H9 (cell line): ENCODE measurements around the gene PEPD. TPM values are rescaled to one million over a fixed set of nuclear protein-coding genes. Genes with fewer than 3 reads are reported as not detected.

Experiments used
- DNase-seq: peaks from one replicate; pipeline ENCODE4 v3.0.0-alpha.2; 2017
- H2AFZ ChIP-seq: one replicate; pipeline ENCODE4 v1.6.1; 2013; ENCODE audit warnings: mild to moderate bottlenecking, low read length, control low read depth, moderate library complexity
- H2AK5ac ChIP-seq: 2 replicates; pipeline ENCODE4 v1.6.1; 2013; ENCODE audit warnings: low read length, control low read depth, mixed read lengths; ENCODE audit not compliant: insufficient read length
- H2BK120ac ChIP-seq: one replicate; pipeline ENCODE4 v1.6.1; 2013; ENCODE audit warnings: low read depth, mild to moderate bottlenecking, low read length, control low read depth, inconsistent platforms; ENCODE audit not compliant: poor library complexity, severe bottlenecking
- H2BK12ac ChIP-seq: 2 replicates; pipeline ENCODE4 v1.6.1; 2013; ENCODE audit warnings: low read length, control low read depth, mixed read lengths, low read depth; ENCODE audit not compliant: insufficient read length
- H2BK15ac ChIP-seq: 2 replicates; pipeline ENCODE4 v1.6.1; 2013; ENCODE audit warnings: low read depth, low read length, control low read depth
- H2BK20ac ChIP-seq: one replicate; pipeline ENCODE4 v1.6.1; 2013; ENCODE audit warnings: low read depth, mild to moderate bottlenecking, low read length, control low read depth, inconsistent platforms; ENCODE audit not compliant: poor library complexity, severe bottlenecking
- H2BK5ac ChIP-seq: 2 replicates; pipeline ENCODE4 v1.6.1; 2013; ENCODE audit warnings: low read length, control low read depth, mixed read lengths; ENCODE audit not compliant: insufficient read length
- H3K14ac ChIP-seq: 2 replicates; pipeline ENCODE4 v1.6.1; 2013; ENCODE audit warnings: low read length, control low read depth; ENCODE audit not compliant: insufficient read depth
- H3K18ac ChIP-seq: 2 replicates; pipeline ENCODE4 v1.6.1; 2013; ENCODE audit warnings: low read depth, mild to moderate bottlenecking, mixed read lengths, low read length, control low read depth; ENCODE audit not compliant: insufficient read length
- H3K23ac ChIP-seq: 2 replicates; pipeline ENCODE4 v1.6.1; 2013; ENCODE audit warnings: low read length, control low read depth, mixed read lengths, low read depth; ENCODE audit not compliant: insufficient read length
- H3K23me2 ChIP-seq: 2 replicates; pipeline ENCODE4 v1.6.1; 2013; ENCODE audit warnings: low read depth, mild to moderate bottlenecking, mixed read lengths, low read length, control low read depth; ENCODE audit not compliant: insufficient read length, poor library complexity, severe bottlenecking
- H3K27ac ChIP-seq: 2 replicates; pipeline ENCODE4 v1.5.1; 2013; ENCODE audit warnings: low read length, control low read depth, mixed read lengths, low read depth; ENCODE audit not compliant: insufficient read length
- H3K27me3 ChIP-seq: 2 replicates; pipeline ENCODE4 v1.6.1; 2013; ENCODE audit warnings: low read length, control low read depth, inconsistent platforms; ENCODE audit not compliant: insufficient read depth
- H3K4ac ChIP-seq: 2 replicates; pipeline ENCODE4 v1.6.1; 2013; ENCODE audit warnings: low read depth, mild to moderate bottlenecking, control low read depth, inconsistent platforms, low read length, moderate library complexity
- H3K4me1 ChIP-seq: 2 replicates; pipeline ENCODE4 v1.6.1; 2013; ENCODE audit warnings: low read length, control low read depth, inconsistent platforms; ENCODE audit not compliant: insufficient read depth
- H3K4me2 ChIP-seq: 2 replicates; pipeline ENCODE4 v1.6.1; 2013; ENCODE audit warnings: low read length, control low read depth, mixed read lengths; ENCODE audit not compliant: insufficient read length, insufficient read depth
- H3K56ac ChIP-seq: 2 replicates; pipeline ENCODE4 v1.6.1; 2013; ENCODE audit warnings: low read depth, mild to moderate bottlenecking, mixed read lengths, low read length, control low read depth; ENCODE audit not compliant: insufficient read length
- H3K79me1 ChIP-seq: 2 replicates; pipeline ENCODE4 v1.6.1; 2013; ENCODE audit warnings: low read depth, mild to moderate bottlenecking, moderate library complexity, low read length, control low read depth, inconsistent platforms; ENCODE audit not compliant: insufficient read depth, poor library complexity, severe bottlenecking
- H3K79me2 ChIP-seq: 2 replicates; pipeline ENCODE4 v1.6.1; 2013; ENCODE audit warnings: low read length, control low read depth, inconsistent platforms; ENCODE audit not compliant: insufficient read depth
- H3K9ac ChIP-seq: 2 replicates; pipeline ENCODE4 v1.6.1; 2013; ENCODE audit warnings: low read length, control low read depth, mixed read lengths; ENCODE audit not compliant: insufficient read length; ENCODE audit errors: extremely low read depth
- H3K9me3 ChIP-seq: one replicate; pipeline ENCODE4 v1.6.1; 2013; ENCODE audit warnings: low read depth, low read length, inconsistent platforms; ENCODE audit not compliant: control insufficient read depth
- H3T11ph ChIP-seq: one replicate; pipeline ENCODE4 v1.6.1; 2013; ENCODE audit warnings: mild to moderate bottlenecking, low read length, control low read depth, inconsistent platforms
- H4K20me1 ChIP-seq: one replicate; pipeline ENCODE4 v1.6.1; 2013; ENCODE audit not compliant: control insufficient read depth, insufficient read length, insufficient read depth
- H4K5ac ChIP-seq: 2 replicates; pipeline ENCODE4 v1.6.1; 2013; ENCODE audit warnings: low read depth, mild to moderate bottlenecking, mixed read lengths, low read length, control low read depth; ENCODE audit not compliant: insufficient read length
- H4K8ac ChIP-seq: replicated peaks from 2 replicates; pipeline ENCODE4 v1.6.1; 2013; ENCODE audit warnings: low read length, control low read depth, mixed read lengths, low read depth; ENCODE audit not compliant: insufficient read length
- H4K91ac ChIP-seq: 2 replicates; pipeline ENCODE4 v1.6.1; 2013; ENCODE audit warnings: low read depth, mild to moderate bottlenecking, moderate library complexity, mixed read lengths, low read length, control low read depth; ENCODE audit not compliant: insufficient read length
- H3K27ac Mint-ChIP-seq, 3 experiments: 2 replicates in 2 of 3; 3 replicates in 1 of 3; pipeline ENCODE4 v1.8.0; 2020 to 2021; ENCODE audit warnings: mixed read lengths in 3 of 3, mild to moderate bottlenecking in 1 of 3, moderate library complexity in 1 of 3
- H3K27me3 Mint-ChIP-seq: 2 replicates; pipeline ENCODE4 v1.8.0; 2021; ENCODE audit warnings: low read depth, mild to moderate bottlenecking, moderate library complexity, mixed read lengths
- H3K36me3 Mint-ChIP-seq, 3 experiments: 2 replicates in 2 of 3; 3 replicates in 1 of 3; pipeline ENCODE4 v1.8.0; 2020 to 2021; ENCODE audit warnings: low read depth in 3 of 3, mixed read lengths in 3 of 3; ENCODE audit not compliant: insufficient read depth in 1 of 3
- H3K4me1 Mint-ChIP-seq, 2 experiments: 2 replicates each; pipeline ENCODE4 v1.8.0; 2020; ENCODE audit warnings: mixed read lengths in 2 of 2
- H3K4me3 Mint-ChIP-seq, 2 experiments: 2 replicates in 1 of 2; 3 replicates in 1 of 2; pipeline ENCODE4 v1.8.0; 2020 to 2021; ENCODE audit warnings: mild to moderate bottlenecking in 2 of 2, mixed read lengths in 2 of 2, moderate library complexity in 1 of 2
- H3K9me3 Mint-ChIP-seq, 2 experiments: 2 replicates in 1 of 2; 3 replicates in 1 of 2; pipeline ENCODE4 v1.8.0; 2020; ENCODE audit warnings: mild to moderate bottlenecking in 2 of 2, mixed read lengths in 2 of 2, moderate library complexity in 1 of 2
- CTCF ChIP-seq: fragments of 200-600 bp; sonication (generic); conservative IDR thresholded peaks from 3 replicates; pipeline ENCODE4 v1.8.0; 2021; ENCODE audit warnings: antibody characterized with exemption, mild to moderate bottlenecking
- WGBS: extraction: QIAGEN DNeasy Blood & Tissue Kit; methylation state at CpG from one replicate; pipeline ENCODE4 v1.1.7; 2013; ENCODE audit warnings: missing lambda C conversion rate, low lambda C conversion rate, mixed read lengths; ENCODE audit not compliant: insufficient read length; ENCODE audit errors: extremely low coverage; 5-methylcytosine and 5-hydroxymethylcytosine counted together
- total RNA-seq: library from RNA; stranded (reverse); gene quantifications from 2 replicates; pipeline ENCODE4 v1.2.1, GENCODE V29; 2021

Gene PEPD
- total RNA-seq, 1 experiment from 2014 or later, result 52.8 TPM

GRCh38 chr19:33414667-33415605 lies 106.7 kb downstream of the PEPD start:
- no peak overlapping the region for H2BK5ac ChIP-seq
- no peak overlapping the region for H3K4me3 Mint-ChIP-seq
- no peak overlapping the region for H3K4ac ChIP-seq
- H3K56ac ChIP-seq, result no peak overlapping the region
- TF ChIP-seq CTCF, result no peak
- no peak overlapping the region for H2BK15ac ChIP-seq
- no peaks in the 10 kb centered on the region for H3K9me3 Mint-ChIP-seq
- no peak overlapping the region for H3K18ac ChIP-seq
- H3K4me1 ChIP-seq, result no peaks in the 10 kb centered on the region
- H2BK120ac ChIP-seq, result no peak overlapping the region
- H4K20me1 ChIP-seq, result no peaks in the 10 kb centered on the region
- DNase-seq, result no peak
- no peak overlapping the region for H3K4me2 ChIP-seq
- no peak overlapping the region for H3K14ac ChIP-seq
- no peak overlapping the region for H2AFZ ChIP-seq
- no peak overlapping the region for H2AK5ac ChIP-seq
- WGBS, result no CpG with 5 or more reads among the region's 32 CpGs
- no peaks in the 10 kb centered on the region for H3K23me2 ChIP-seq
- H4K8ac ChIP-seq, result no peak overlapping the region
- H3K9me3 ChIP-seq, result no peaks in the 10 kb centered on the region
- H3K27me3 ChIP-seq, result no peaks in the 10 kb centered on the region
- no peaks in the 10 kb centered on the region; a peak in 1 of 7 replicates for H3K36me3 Mint-ChIP-seq
- no peak overlapping the region for H3K23ac ChIP-seq
- no peak overlapping the region for H4K91ac ChIP-seq
- no peak overlapping the region for H3T11ph ChIP-seq
- no peaks in the 10 kb centered on the region for H3K27me3 Mint-ChIP-seq
- H3K79me1 ChIP-seq, result no peaks in the 10 kb centered on the region
- no peak overlapping the region for H3K9ac ChIP-seq
- no peak overlapping the region for H2BK20ac ChIP-seq
- H3K27ac Mint-ChIP-seq, result no peak overlapping the region
- no peak overlapping the region for H2BK12ac ChIP-seq
- H4K5ac ChIP-seq, result no peak overlapping the region
- H3K4me1 Mint-ChIP-seq, result peaks cover 4 to 14% of the 10 kb centered on the region in 2 experiments
- no peak overlapping the region for H3K27ac ChIP-seq
- no peaks in the 10 kb centered on the region for H3K79me2 ChIP-seq
